Panc1 (cell line): Measurements from ENCODE around the gene GRN.

Source experiments
- CTCF ChIP-seq: fragments of 450-650 bp; IDR thresholded peaks from 2 replicates; pipeline ENCODE4 v1.5.1; 2017; ENCODE audit warnings: mild to moderate bottlenecking
- POLR2AphosphoS5 ChIP-seq: IDR thresholded peaks from 2 replicates; pipeline ENCODE4 v1.6.1; 2012; ENCODE audit warnings: mild to moderate bottlenecking, low read depth, low read length, moderate library complexity
- REST ChIP-seq, 2 experiments: IDR thresholded peaks; 2 replicates each; pipeline ENCODE4 v1.6.1; 2011 to 2012; ENCODE audit warnings: low read depth in 2 of 2, control low read depth in 1 of 2, low read length in 1 of 2, mild to moderate bottlenecking in 1 of 2, moderate library complexity in 1 of 2; ENCODE audit not compliant: insufficient read depth in 1 of 2
- TCF7L2 ChIP-seq: IDR thresholded peaks from 2 replicates; pipeline ENCODE4 v1.6.1; 2011; ENCODE audit warnings: mild to moderate bottlenecking, low read depth, low read length, inconsistent platforms

GRCh38 chr17:44324571-44325275 lies 20.4 kb upstream of the GRN start, which contains the start of gene SLC25A39:
- TF ChIP-seq CTCF (no peak), REST (IDR thresholded peaks at IDR 0.05; ENCODE audit: insufficient read depth in 1 of 2, low read depth in 2 of 2, low read length in 1 of 2) (0 out of 4 replicates have a peak, but pooled peaks of 1 of the 2 experiments have one; percentile 28), POLR2AphosphoS5 (0 out of 2 replicates have a peak, but pooled peaks have one; percentile 18), TCF7L2 (no peak)
